ENCODE results near the gene C9orf43. TPM values are rescaled to one million over a fixed set of nuclear protein-coding genes. Genes with fewer than 3 reads are reported as not detected.

The C9orf43 gene
- total and polyA plus RNA-seq, 9 of the 15 experiments (the other 6 are each of a cell fraction or from before 2014, with no cell fraction given), result 0.21 to 0.58 (median 0.33) TPM

DNA sequence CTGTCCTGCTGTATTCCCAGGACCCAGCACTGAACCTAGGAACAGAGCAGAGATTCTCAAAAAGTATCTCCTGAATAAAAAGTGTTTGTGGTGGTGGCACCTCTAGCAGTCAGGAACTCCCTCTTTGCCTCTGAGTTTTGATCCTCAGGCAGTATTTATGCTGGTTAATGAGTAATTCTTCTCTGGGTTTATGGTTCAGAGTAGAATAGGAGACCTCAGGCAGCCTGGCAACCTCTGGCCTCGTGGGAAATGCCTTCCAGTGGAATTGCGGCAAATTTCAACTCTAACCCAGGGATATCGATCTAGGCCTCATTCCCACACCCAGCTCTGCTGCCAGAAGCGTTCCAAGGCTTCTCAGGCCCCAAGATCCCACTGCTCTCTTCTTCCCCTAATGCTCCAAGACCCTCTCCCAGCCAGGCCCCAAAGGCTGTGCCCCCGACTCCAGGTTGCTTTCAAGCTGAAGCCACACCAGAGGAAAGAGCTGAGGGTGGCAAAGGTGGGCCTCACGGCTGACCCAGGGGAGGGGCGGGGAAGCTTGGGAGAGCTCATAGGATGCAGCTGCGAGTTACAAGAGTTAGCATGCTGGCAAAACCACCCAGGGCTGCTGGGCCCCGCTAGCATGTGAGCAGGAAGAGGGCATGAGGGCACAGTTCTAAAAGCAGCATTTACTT is 22.9 kb upstream of the C9orf43 start:
- intact Hi-C loops (cut with micrococcal nuclease) (no loop called here), in situ Hi-C loops (cut with MboI) (no loop called here)
- Histone ChIP-seq H3K9ac (ENCODE audit: insufficient read depth in 1 of 2, low read depth in 2 of 2, low read length in 2 of 2) (peak overlapping the region in 1 of 2 experiments; percentile 12; a peak in 1 of 4 replicates), H3K27me3 (ENCODE audit: control insufficient read depth in 2 of 2, insufficient read depth in 2 of 2, low read length in 2 of 2) (no peaks in the 10 kb centered on the region), H3K36me3 (ENCODE audit: control insufficient read depth, insufficient read depth, low read length) (peaks cover 36% of the 10 kb centered on the region; the same call in 2 of the 3 replicates), H3K9me1 (ENCODE audit: control insufficient read depth, insufficient read depth, low read length) (no peaks in the 10 kb centered on the region), H3K27ac (ENCODE audit: extremely low read depth, low read depth, low read length) (no peak overlapping the region), H2AFZ (ENCODE audit: low read depth, low read length) (no peak overlapping the region), H3K4me1 (replicated peaks in 1 of 2; ENCODE audit: control insufficient read depth in 2 of 2, insufficient read depth in 2 of 2, low read length in 2 of 2) (peaks cover 2 to 5% of the 10 kb centered on the region in 2 experiments; a peak in 3 of 5 replicates), H3K9me3 (replicated peaks; ENCODE audit: control insufficient read depth, insufficient read depth, low read depth, low read length) (no peaks in the 10 kb centered on the region), H3K79me2 (ENCODE audit: control insufficient read depth, insufficient read depth, low read length) (no peaks in the 10 kb centered on the region), H3K4me3 (no peak overlapping the region), H3K4me2 (ENCODE audit: insufficient read depth, low read length) (no peak overlapping the region), H4K20me1 (replicated peaks; ENCODE audit: control insufficient read depth, insufficient read depth, low read length) (no peaks in the 10 kb centered on the region)
- ChIA-PET POLR2A (interaction anchor here (0.5 to 1.2 kb wide), 4 partner anchors 11 to 23 kb away, joined by 3 to 4 read pairs (median 3); partner anchors contain the start of genes C9orf43 and POLE3), CTCF (ENCODE audit: low intra/inter-chr PET ratio) (no interaction called here)
- TF ChIP-seq PTBP1 (IDR thresholded peaks at IDR 0.05; ENCODE audit: low read depth, low read length) (no peak), ZNF3 (CRISPR knock-in tag; IDR thresholded peaks at IDR 0.05) (no peak), TRIM28 (IDR thresholded peaks at IDR 0.05) (no peak), JUND (IDR thresholded peaks at IDR 0.05; ENCODE audit: borderline replicate concordance, low read depth, low read length) (no peak), JUND (tag; IDR thresholded peaks at IDR 0.05; ENCODE audit: borderline replicate concordance, low read depth, low read length) (no peak), ZNF277 (CRISPR knock-in tag; IDR thresholded peaks at IDR 0.05; ENCODE audit: borderline replicate concordance) (no peak), POLR2B (IDR thresholded peaks at IDR 0.05; ENCODE audit: low read depth, partially characterized antibody) (no peak), ARID2 (IDR thresholded peaks at IDR 0.05) (no peak), FOXO4 (CRISPR knock-in tag; IDR thresholded peaks at IDR 0.05) (no peak), POLR2AphosphoS5 (IDR thresholded peaks at IDR 0.05; ENCODE audit: control insufficient read depth, insufficient read depth, low read depth, low read length) (no peak)
- BruUV-seq (replicated peaks), result no TSS peak
- no peak for FAIRE-seq
- DNase-seq (ENCODE audit: extremely low read depth in 1 of 4, low spot score in 3 of 4), result no peak
- 83% methylated on average over 8 of the region's 9 CpGs for WGBS (ENCODE audit: insufficient coverage, low coverage, missing lambda C conversion rate)
- ATAC-seq, result no peak
